GM13976 (cell line): ENCODE measurements around the gene HBA1.

Experiments used
- DNase-seq: peaks from one replicate; pipeline ENCODE4 v3.0.0; 2012; ENCODE audit warnings: low spot score
- in situ Hi-C: fragments of 300-500 bp; cut with MboI; formaldehyde crosslinking; loops from one replicate; pipeline ENCODE4 v1.12.0; 2022; ENCODE audit warnings: low sequenced_read_pairs, mixed read lengths, inconsistent platforms; ENCODE audit not compliant: unreplicated experiment
- TF ChIP-seq, protein P1 (sequence below): IDR thresholded peaks from 2 replicates; pipeline ENCODE4 v1.5.1; 2012; ENCODE audit warnings: borderline replicate concordance, mild to moderate bottlenecking; ENCODE audit not compliant: insufficient read depth; ENCODE audit errors: extremely low read depth, missing control alignments, control extremely low read depth

The HBA1 gene

DNA sequence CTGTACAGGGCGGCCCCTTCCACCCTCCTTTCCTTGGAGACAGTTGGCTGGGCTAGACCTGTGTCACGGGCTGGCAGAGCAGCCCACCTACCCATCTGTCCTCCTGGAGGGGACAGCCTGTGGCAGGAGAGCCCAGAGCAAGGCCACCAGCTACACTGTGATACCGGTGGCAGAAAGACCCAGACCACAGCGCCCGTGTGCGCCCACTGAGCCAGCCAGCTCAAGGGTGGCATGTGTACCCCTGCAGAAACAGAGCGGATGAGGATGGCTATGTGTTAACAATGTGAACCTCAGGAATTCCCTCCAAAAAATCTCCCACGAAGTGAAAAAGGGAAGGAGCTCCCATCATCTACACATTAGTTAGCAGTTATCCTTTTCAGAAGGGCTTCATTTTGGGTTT, 10.8 kb downstream of the HBA1 start:
- TF ChIP-seq, protein P1, sequence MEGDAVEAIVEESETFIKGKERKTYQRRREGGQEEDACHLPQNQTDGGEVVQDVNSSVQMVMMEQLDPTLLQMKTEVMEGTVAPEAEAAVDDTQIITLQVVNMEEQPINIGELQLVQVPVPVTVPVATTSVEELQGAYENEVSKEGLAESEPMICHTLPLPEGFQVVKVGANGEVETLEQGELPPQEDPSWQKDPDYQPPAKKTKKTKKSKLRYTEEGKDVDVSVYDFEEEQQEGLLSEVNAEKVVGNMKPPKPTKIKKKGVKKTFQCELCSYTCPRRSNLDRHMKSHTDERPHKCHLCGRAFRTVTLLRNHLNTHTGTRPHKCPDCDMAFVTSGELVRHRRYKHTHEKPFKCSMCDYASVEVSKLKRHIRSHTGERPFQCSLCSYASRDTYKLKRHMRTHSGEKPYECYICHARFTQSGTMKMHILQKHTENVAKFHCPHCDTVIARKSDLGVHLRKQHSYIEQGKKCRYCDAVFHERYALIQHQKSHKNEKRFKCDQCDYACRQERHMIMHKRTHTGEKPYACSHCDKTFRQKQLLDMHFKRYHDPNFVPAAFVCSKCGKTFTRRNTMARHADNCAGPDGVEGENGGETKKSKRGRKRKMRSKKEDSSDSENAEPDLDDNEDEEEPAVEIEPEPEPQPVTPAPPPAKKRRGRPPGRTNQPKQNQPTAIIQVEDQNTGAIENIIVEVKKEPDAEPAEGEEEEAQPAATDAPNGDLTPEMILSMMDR, result no peak
- in situ Hi-C loops, result no loop called here

DNA sequence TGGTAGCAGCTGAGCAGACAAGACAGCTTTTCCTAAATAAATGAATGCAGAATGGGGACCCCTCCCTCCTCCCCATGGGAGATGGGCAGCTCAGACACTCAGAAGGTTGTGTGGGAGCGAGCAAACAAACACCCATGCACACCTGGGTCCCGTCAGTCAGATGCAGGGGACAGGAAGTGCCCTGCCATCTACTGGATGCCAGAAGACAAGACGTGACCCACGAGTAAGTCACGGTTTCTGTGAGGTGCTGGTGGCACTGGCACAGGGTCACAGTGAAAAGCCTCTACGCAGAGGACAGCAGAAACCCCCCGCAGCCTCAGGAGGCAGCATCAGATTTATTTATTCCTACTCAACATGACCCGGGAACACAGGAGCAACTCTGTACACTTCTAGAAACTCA, 12.2 kb downstream of the HBA1 start:
- in situ Hi-C loops, result no loop called here
- TF ChIP-seq, protein P1, result no peak
- DNase-seq, result no peak

More for the DNA sequence above, 10.8 kb downstream of the HBA1 start:
- DNase-seq, result no peak

DNA sequence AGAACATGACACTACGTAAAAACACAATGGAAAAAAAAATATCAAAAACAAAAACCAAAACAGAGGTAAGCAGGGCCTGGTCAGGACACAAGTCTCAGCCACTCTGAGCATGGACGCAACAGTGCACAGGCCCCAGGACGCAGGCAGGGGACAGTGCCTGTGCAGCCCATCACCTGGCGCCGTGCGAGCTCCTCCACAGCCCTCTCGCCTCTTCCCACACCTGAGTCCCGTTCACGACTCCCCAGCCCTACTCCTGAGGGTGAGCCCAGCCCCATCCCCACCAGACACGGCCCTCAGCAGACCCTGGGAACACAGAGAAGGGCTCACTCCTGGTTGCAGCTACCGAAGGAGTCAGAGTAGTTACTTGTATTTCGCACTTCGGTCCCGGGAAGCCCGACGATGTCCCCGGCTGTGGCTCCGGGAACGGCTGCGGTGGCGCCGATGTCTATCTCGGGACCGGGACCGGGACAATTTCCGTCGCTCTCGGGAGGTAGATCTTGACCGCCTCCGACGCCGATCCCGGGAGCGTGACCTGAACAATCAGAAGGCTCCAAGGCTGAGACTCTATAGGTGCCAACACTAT, 13.2 kb downstream of the HBA1 start:
- in situ Hi-C loops, result no loop called here
- TF ChIP-seq, protein P1, result no peak
- no peak for DNase-seq

DNA sequence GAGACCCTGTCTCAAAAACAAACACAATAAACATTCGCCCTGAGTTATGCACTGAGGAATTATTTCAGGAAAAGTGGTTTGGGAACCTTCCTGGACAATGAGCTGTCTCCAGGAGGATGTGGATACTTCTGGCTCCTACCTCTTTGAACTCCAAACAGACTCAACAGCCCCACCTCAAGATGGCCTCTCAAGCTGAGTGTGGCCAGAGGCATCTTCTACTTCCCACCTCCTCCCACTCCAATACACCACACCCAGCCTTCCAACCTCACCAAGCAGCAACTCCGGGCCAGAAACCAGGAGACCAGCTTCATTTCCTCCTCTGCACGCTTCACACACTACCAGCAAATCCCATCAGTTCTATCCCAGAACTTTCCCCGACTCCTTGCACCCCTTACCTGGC, 15.4 kb downstream of the HBA1 start:
- no peak for DNase-seq
- in situ Hi-C loops, result no loop called here
- TF ChIP-seq, protein P1, result no peak

DNA sequence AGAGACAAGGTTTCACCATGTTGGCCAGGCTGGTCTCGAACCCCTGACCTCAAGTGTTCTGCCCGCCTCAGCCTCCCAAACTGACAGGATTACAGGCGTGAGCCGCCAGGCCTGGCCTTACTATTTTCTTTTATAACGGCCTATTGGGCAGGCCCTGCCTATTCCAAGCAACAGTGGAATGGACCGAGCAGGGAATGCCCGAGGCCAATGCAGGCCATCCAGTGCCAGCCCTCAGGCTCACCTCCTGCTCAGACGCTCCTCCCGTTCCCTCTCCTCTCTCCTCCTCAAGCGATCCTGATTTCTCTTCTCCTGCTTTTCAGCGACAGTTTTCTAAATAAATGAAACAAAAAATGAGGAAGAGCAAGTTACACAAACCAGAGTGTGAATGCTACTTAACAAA, 16.2 kb downstream of the HBA1 start:
- no peak for DNase-seq
- in situ Hi-C loops, result no loop called here
- TF ChIP-seq, protein P1, result no peak

DNA sequence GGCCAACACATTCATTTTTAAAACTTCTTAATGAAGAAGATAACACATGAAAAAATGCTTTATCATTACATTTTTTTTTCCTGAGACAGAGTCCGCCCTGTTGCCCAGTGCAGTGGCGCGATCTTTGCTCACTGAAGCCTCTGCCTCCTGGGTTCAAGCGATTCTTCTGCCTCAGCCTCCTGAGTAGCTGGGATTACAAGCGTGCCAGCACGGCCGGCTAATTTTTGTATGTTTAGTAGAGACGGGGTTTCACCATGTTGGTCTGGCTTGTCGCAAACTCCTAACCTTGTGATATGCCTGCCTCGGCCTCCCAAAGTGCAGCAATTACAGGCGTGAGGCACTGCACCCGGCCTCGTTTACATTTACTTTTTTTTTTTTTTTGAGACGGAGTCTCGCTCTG, 17.0 kb downstream of the HBA1 start:
- DNase-seq, result no peak
- TF ChIP-seq, protein P1, result no peak
- in situ Hi-C loops, result no loop called here
